ENCODE measurements around the gene PLCD4. TPM values are rescaled to one million over a fixed set of nuclear protein-coding genes. Genes with fewer than 3 reads are reported as not detected.
A peak's percentile ranks its signal among the peaks of the same experiment; 100 is the strongest.

Gene PLCD4
- total and polyA plus RNA-seq, 9 donors: 0.21 to 1.5 (median 0.88) TPM

- Histone ChIP-seq H3K4me3 (peak overlapping the region; percentile 69), H3K36me3 (no peaks in the 10 kb centered on the region), H3K27ac (peak overlapping the region; percentile 88 to 91), H3K4me1 (ENCODE audit: insufficient read depth) (peaks cover 7% of the 10 kb centered on the region), H3K9me3 (no peaks in the 10 kb centered on the region), H3K27me3 (no peaks in the 10 kb centered on the region)
- intact Hi-C loops (cut with DNase I): loop anchor here in 1 of 4 donors (2.0 kb wide), 1 partner anchor 163 kb away; no protein-coding TSS in a partner anchor
- WGBS, 3 donors: 5 to 7% (median 7%) methylated on average over 10 of the region's 10 CpGs
- TF ChIP-seq EP300 (IDR thresholded peaks at IDR 0.05) (no peak), CTCF (IDR thresholded peaks at IDR 0.05) (no peak), POLR2A (IDR thresholded peaks at IDR 0.05) (no peak)
- no peak for DNase-seq
Measured at GRCh38 chr2:218569661-218570500, 37.8 kb upstream of the PLCD4 start.

- Histone ChIP-seq H3K27ac (no peak overlapping the region), H3K4me3 (no peak overlapping the region)
- intact Hi-C loops (cut with DNase I): no loop called here
Measured at GRCh38 chr2:218570850-218571249, 36.8 kb upstream of the PLCD4 start.

GRCh38 chr2:218576854-218577253 is 30.8 kb upstream of the PLCD4 start:
- intact Hi-C loops (cut with DNase I): no loop called here
- H3K27ac ChIP-seq: no peak overlapping the region
- DNase-seq: no peak
- H3K4me1 ChIP-seq (ENCODE audit: insufficient read depth): no peaks in the 10 kb centered on the region
- WGBS, 3 donors: 95 to 98% (median 96%) methylated on average over 4 of the region's 4 CpGs
- H3K36me3 ChIP-seq: no peaks in the 10 kb centered on the region
- no peaks in the 10 kb centered on the region for H3K9me3 ChIP-seq
- TF ChIP-seq CTCF (IDR thresholded peaks at IDR 0.05): no peak
- TF ChIP-seq EP300 (IDR thresholded peaks at IDR 0.05): no peak
- no peak for TF ChIP-seq POLR2A (IDR thresholded peaks at IDR 0.05)
- H3K27me3 ChIP-seq: no peaks in the 10 kb centered on the region
- H3K4me3 ChIP-seq: no peak overlapping the region

More at GRCh38 chr2:218570850-218571249, 36.8 kb upstream of the PLCD4 start:
- 12 to 18% (median 13%) methylated on average over 6 of the region's 6 CpGs for WGBS, 3 donors
- no peaks in the 10 kb centered on the region for H3K27me3 ChIP-seq
- no peak for DNase-seq
- TF ChIP-seq EP300 (IDR thresholded peaks at IDR 0.05) (no peak), POLR2A (IDR thresholded peaks at IDR 0.05) (no peak), CTCF (IDR thresholded peaks at IDR 0.05) (no peak)
- no peaks in the 10 kb centered on the region for H3K9me3 ChIP-seq
- peaks cover 7% of the 10 kb centered on the region for H3K4me1 ChIP-seq (ENCODE audit: insufficient read depth)
- no peaks in the 10 kb centered on the region for H3K36me3 ChIP-seq

DNA sequence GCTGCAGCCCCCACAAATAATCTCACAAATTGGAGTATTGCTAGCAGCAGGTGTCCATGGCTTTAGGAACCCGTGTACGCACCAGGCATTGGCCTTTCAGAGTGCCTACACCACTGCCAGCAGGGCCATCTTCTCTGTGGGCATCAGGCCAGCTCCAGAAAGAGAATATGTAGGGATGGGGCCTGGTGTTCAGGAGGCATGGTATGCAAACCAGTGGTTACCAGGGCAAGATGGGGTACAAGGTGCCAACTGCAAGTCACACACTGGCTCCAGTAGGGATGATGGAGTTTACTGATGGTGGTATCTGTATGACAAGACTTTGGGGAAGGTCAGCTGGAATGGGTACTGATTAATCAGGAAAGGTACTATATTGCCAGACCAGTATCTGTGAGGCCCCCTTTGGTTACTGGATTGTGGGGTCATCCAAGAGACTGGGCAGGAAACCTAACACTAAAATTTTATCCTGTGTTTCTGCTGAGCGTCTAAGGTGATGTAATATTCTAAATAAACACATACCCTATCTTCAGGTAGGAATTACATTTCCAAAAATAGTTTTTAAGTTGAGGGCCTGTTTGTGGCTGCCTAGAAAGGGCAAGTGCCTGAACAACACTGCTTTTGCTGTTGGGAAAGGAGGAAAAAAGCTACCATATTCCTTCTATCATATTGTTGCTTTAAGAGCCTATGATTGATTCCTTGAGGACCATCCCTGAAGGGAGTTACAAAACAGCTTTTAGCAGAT is 30.0 kb upstream of the PLCD4 start:
- Histone ChIP-seq H3K9me3 (no peaks in the 10 kb centered on the region), H3K27ac (no peak overlapping the region), H3K36me3 (no peaks in the 10 kb centered on the region), H3K4me3 (no peak overlapping the region), H3K4me1 (ENCODE audit: insufficient read depth) (no peaks in the 10 kb centered on the region), H3K27me3 (no peaks in the 10 kb centered on the region)
- DNase-seq: no peak
- 94 to 96% (median 95%) methylated on average over 3 of the region's 3 CpGs for WGBS, 3 donors
- TF ChIP-seq POLR2A (IDR thresholded peaks at IDR 0.05) (no peak), EP300 (IDR thresholded peaks at IDR 0.05) (no peak), CTCF (IDR thresholded peaks at IDR 0.05) (no peak)
- intact Hi-C loops (cut with DNase I): no loop called here
